Osteocyte (in vitro differentiated cells): ENCODE results near the gene BCKDHA. TPM values are rescaled to one million over a fixed set of nuclear protein-coding genes. Genes with fewer than 3 reads are reported as not detected.

ENCODE experiments used
- DNase-seq: peaks from one replicate; pipeline ENCODE4 v3.0.0; 2021; ENCODE audit warnings: mixed read lengths; ENCODE audit not compliant: unreplicated experiment; ENCODE audit errors: extremely low spot score
- H3K27ac Mint-ChIP-seq: one replicate; pipeline ENCODE4 v1.8.0; 2021; ENCODE audit warnings: mild to moderate bottlenecking, mixed read lengths; ENCODE audit not compliant: unreplicated experiment
- H3K27me3 Mint-ChIP-seq: one replicate; pipeline ENCODE4 v1.8.0; 2021; ENCODE audit warnings: mixed read lengths; ENCODE audit not compliant: unreplicated experiment
- H3K36me3 Mint-ChIP-seq: one replicate; pipeline ENCODE4 v1.8.0; 2021; ENCODE audit warnings: mixed read lengths; ENCODE audit not compliant: unreplicated experiment
- H3K4me1 Mint-ChIP-seq: one replicate; pipeline ENCODE4 v1.8.0; 2021; ENCODE audit warnings: mixed read lengths; ENCODE audit not compliant: unreplicated experiment
- H3K4me3 Mint-ChIP-seq: one replicate; pipeline ENCODE4 v1.8.0; 2021; ENCODE audit warnings: mild to moderate bottlenecking, moderate library complexity, mixed read lengths; ENCODE audit not compliant: unreplicated experiment
- H3K9me3 Mint-ChIP-seq: one replicate; pipeline ENCODE4 v1.8.0; 2021; ENCODE audit warnings: mixed read lengths; ENCODE audit not compliant: unreplicated experiment
- CTCF ChIP-seq: fragments of 200-600 bp; sonication (generic); IDR thresholded peaks from 2 replicates; pipeline ENCODE4 v1.5.0; 2021; ENCODE audit warnings: antibody characterized with exemption, mild to moderate bottlenecking, moderate library complexity
- total RNA-seq: library from RNA; stranded (reverse); gene quantifications from 2 replicates; pipeline ENCODE4 v1.2.1, GENCODE V29; 2021

BCKDHA gene
- total RNA-seq, 1 donor from 2014 or later: 19.8 TPM

DNA sequence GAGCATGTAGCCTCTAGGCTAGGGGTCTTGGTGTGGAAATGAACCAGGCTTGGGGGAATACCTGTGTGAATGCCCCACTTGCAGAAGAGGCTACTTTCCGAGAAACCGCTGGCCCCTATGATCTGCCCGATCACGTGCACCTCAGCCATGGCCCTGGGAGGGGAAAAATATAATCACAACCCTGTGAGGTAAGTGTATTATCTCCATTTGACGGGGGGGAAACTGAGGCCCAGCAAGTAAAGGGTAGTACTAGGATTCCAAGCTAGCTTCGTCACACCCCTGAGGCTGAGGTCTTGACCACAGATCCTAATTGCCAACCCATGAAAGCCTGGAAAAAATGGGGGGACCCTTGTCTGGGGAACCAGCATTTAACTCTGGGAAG is 34.3 kb upstream of the BCKDHA start:
- peak overlapping the region; percentile 100 for H3K27ac Mint-ChIP-seq
- DNase-seq: no peak
- no peaks in the 10 kb centered on the region for H3K36me3 Mint-ChIP-seq
- peak overlapping the region; percentile 88 for H3K4me3 Mint-ChIP-seq
- H3K27me3 Mint-ChIP-seq: no peaks in the 10 kb centered on the region
- TF ChIP-seq CTCF: no peak
- H3K4me1 Mint-ChIP-seq: peaks cover 25% of the 10 kb centered on the region
- H3K9me3 Mint-ChIP-seq: no peaks in the 10 kb centered on the region

- H3K36me3 Mint-ChIP-seq: no peaks in the 10 kb centered on the region
- DNase-seq: peak; percentile 99
- no peaks in the 10 kb centered on the region for H3K9me3 Mint-ChIP-seq
- H3K27ac Mint-ChIP-seq: peak within 1 kb of the TSS; percentile 100
- H3K4me1 Mint-ChIP-seq: peaks cover 25% of the 10 kb centered on the region
- H3K4me3 Mint-ChIP-seq: peak within 1 kb of the TSS; percentile 88
- TF ChIP-seq CTCF: no peak
- H3K27me3 Mint-ChIP-seq: no peaks in the 10 kb centered on the region
Measured at GRCh38 chr19:41363753-41364523, 33.7 kb upstream of the BCKDHA start, which contains the start of gene B9D2. Gene B9D2 (minus strand): TSS chr19:41364149. CDS start chr19:41363519, 630 bp downstream.

DNA sequence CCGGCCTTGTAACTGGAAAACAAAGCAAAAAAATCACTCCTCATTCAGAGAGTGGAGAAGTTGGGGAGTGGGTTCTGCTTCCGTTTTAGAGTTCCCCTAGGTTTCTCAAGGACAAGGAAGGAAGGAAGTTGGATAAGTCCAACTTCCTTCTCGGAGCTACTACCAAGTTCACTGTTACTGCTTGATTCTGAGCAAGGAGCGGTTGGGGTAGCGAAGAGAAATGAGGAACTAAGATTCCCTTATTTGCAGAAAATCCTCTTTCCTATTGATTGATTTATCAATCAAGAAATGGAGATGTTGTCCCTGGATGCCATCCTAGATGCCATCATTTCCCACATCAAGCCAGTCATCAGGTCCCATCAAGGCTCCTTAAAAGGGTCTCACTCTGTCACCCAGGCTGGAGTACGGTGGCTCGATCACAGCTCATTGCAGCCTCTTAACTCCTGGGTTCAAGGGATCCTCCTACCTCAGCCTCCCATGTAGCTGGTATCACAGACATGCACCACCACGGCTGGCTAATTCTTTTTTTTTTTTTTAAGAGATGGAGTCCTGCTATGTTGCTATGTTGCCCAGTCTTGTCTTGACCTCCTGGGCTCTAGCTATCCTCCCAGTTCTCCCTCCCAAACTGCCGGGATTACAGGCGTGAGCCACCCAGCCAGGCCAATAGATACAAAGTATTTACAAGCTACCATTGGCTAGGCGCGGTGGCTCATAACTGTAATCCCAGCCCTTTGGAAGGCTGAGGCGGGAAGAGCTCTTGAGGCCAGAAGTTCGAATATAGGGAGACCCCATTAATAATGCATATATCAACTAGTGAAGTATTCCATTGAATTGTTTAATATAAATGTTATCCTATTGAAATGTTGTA is 32.9 kb upstream of the BCKDHA start:
- no peak for DNase-seq
- H3K27me3 Mint-ChIP-seq: no peaks in the 10 kb centered on the region
- peak overlapping the region; percentile 88 for H3K4me3 Mint-ChIP-seq
- H3K9me3 Mint-ChIP-seq: no peaks in the 10 kb centered on the region
- peaks cover 25% of the 10 kb centered on the region for H3K4me1 Mint-ChIP-seq
- TF ChIP-seq CTCF: no peak
- H3K36me3 Mint-ChIP-seq: no peaks in the 10 kb centered on the region
- peak overlapping the region; percentile 100 for H3K27ac Mint-ChIP-seq

DNA sequence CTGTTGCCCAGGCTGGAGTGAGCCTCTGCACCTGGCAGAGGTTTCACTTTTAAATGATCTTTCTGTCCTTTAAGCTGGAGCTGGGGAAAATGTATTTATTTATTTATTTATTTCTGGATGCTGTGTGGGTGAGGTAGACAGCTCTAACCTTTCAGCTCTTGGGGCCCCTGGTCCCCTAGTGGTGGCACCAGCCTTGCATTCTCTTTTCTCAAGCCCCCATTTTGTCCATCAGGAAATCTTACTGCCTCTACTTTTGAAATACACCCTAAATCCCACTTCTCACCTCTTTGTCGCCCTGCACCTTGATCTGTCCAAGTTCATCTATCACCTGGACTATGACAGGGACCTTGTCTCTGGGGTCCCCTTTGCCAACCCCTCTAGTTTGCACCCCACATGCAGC is 31.5 kb upstream of the BCKDHA start:
- H3K27ac Mint-ChIP-seq: no peak overlapping the region
- H3K4me1 Mint-ChIP-seq: peaks cover 25% of the 10 kb centered on the region
- no peak for TF ChIP-seq CTCF
- no peaks in the 10 kb centered on the region for H3K9me3 Mint-ChIP-seq
- no peaks in the 10 kb centered on the region for H3K36me3 Mint-ChIP-seq
- no peak for DNase-seq
- H3K4me3 Mint-ChIP-seq: peak overlapping the region; percentile 27
- no peaks in the 10 kb centered on the region for H3K27me3 Mint-ChIP-seq

DNA sequence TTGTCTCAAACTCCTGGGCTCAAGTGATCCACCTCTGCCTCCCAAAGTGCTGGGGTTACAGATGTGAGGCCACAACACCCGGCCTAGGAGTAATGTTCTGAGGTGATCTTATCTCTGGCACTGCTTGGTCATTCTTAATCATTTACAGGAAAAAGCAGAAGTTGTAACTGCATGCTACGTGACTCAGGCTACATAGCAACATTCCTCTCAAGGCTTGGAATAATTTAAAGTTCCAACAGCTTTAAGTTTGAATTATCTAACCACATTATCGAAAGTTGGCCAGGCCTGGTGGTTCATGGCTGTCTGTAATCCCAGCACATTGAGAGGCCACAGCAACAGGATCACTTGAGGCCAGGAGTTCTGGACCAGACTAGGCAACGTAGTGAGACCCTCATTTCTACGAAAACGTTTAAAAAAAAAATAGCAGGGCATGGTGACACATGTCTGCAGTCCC is 29.7 kb upstream of the BCKDHA start:
- no peaks in the 10 kb centered on the region for H3K9me3 Mint-ChIP-seq
- H3K27me3 Mint-ChIP-seq: no peaks in the 10 kb centered on the region
- H3K27ac Mint-ChIP-seq: peak overlapping the region; percentile 73
- TF ChIP-seq CTCF: no peak
- H3K4me1 Mint-ChIP-seq: peaks cover 26% of the 10 kb centered on the region
- H3K4me3 Mint-ChIP-seq: no peak overlapping the region
- no peaks in the 10 kb centered on the region for H3K36me3 Mint-ChIP-seq
- no peak for DNase-seq
